GM10266 (cell line): Measurements from ENCODE around the gene DPF3.

Experiments
- DNase-seq: peaks from one replicate; pipeline ENCODE4 v3.0.0; 2012; ENCODE audit errors: extremely low spot score
- TF ChIP-seq, protein P1 (sequence below): IDR thresholded peaks from 2 replicates; pipeline ENCODE4 v1.5.1; 2012; ENCODE audit warnings: mild to moderate bottlenecking, low read depth; ENCODE audit not compliant: control insufficient read depth, insufficient read depth; ENCODE audit errors: missing control alignments

DPF3 gene

GRCh38 chr14:72644038-72644437 is 249.9 kb downstream of the DPF3 start:
- no peak for DNase-seq

DNA sequence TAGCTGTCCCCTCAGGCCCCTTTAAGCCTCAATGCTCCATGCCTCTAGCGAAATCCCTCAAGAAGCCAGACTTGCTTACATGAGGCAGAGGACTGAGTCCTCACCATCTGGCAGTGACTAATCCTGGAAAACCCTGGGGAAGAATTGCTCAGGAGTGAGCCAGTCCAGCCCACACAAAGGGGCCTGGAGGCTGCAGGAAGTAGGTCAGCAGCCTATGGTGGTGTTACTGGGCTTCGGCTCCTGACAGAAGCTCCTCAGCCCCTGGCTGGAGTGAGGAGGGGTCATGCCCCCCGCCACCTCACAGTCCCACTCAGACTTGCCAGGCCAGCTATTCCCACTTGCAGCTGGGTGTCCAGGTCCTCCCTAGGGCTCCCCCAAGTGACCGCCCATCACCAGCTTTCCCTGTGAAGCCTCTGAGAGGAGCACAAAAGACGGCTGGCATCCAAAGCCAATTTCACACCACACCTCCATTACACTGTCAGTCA is 250.5 kb downstream of the DPF3 start:
- TF ChIP-seq, protein P1, sequence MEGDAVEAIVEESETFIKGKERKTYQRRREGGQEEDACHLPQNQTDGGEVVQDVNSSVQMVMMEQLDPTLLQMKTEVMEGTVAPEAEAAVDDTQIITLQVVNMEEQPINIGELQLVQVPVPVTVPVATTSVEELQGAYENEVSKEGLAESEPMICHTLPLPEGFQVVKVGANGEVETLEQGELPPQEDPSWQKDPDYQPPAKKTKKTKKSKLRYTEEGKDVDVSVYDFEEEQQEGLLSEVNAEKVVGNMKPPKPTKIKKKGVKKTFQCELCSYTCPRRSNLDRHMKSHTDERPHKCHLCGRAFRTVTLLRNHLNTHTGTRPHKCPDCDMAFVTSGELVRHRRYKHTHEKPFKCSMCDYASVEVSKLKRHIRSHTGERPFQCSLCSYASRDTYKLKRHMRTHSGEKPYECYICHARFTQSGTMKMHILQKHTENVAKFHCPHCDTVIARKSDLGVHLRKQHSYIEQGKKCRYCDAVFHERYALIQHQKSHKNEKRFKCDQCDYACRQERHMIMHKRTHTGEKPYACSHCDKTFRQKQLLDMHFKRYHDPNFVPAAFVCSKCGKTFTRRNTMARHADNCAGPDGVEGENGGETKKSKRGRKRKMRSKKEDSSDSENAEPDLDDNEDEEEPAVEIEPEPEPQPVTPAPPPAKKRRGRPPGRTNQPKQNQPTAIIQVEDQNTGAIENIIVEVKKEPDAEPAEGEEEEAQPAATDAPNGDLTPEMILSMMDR: no peak
- DNase-seq: no peak

More at GRCh38 chr14:72644038-72644437, 249.9 kb downstream of the DPF3 start:
- TF ChIP-seq, protein P1: no peak

DNA sequence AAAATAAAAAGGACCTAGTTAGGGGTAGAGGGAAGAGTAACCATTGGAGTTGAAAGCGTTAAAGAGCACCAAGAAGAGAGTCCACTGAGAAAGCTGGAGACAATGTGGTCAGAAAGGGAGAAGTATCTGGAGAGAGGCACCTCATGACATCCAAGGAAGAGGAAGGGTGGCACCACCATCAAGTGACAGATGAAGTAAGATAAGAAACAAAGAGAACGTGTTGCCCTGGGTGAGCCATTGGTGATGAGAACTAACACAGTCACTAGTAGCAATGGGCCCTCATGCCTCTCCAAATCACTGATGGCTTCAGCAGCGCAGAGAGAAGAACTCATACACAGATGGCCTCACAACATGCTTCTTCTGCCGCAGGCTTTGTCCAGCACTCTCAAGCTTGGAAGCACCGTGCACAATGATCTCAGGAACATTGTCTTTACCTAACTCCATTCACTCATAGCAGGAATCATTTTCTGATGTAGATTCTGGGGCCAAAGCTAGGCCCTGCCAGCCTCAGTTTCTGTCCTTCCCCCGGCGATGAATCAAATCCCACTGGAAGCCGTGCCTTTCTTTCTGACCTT is 252.9 kb downstream of the DPF3 start:
- no peak for DNase-seq
- TF ChIP-seq, protein P1: no peak

DNA sequence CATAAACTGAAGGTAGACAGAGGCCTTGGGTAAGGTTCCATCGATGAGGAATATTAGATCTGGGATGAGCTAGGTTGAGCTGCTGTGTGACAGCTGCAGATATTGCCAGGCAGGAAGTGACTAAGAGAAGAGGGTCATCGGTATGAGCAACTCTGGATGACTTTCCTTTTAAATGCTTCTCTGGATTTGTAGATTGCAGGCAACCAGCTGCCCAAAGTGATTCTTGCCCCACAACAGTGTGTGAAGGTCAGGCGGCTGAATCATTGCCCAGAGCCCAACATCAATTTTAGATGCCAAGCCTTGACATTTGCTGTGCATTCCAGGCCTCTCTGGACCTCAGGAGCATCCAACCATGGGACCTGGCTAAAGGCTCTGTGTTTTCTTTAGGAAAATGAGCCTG is 255.9 kb downstream of the DPF3 start:
- TF ChIP-seq, protein P1: no peak

GRCh38 chr14:72636871-72637270 is 257.0 kb downstream of the DPF3 start:
- DNase-seq: no peak
- TF ChIP-seq, protein P1: no peak

More for the DNA sequence above, 255.9 kb downstream of the DPF3 start:
- no peak for DNase-seq

DNA sequence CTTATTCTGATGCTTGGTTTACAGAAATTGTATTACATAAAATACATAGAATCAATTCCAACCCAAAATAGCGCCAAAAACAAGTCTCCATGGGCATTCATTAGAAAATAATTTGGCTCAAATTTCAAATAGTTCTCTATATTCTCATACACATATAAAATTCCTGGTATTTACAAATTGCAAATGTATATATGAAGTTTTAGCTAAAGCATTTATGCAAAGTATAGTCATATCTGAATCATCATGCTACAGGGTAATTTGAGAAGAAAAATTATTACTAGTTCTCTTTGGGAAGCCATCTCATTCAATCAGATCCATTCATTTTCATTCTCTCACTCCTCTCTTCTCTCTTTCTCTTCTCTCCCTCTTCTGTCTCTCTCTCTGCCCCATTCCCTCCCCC is 257.8 kb downstream of the DPF3 start:
- no peak for DNase-seq
- TF ChIP-seq, protein P1: no peak
